GM23338 (cell line): ENCODE results near the gene ENTPD8. TPM values are rescaled to one million over a fixed set of nuclear protein-coding genes. Genes with fewer than 3 reads are reported as not detected.
"Not testable (repeated sequence)": the region's sequence is repeated elsewhere in the genome, so short reads cannot be mapped to it uniquely, and the experiment has no call there.

Experiments
- ATAC-seq: fragments of 200-7000 bp; cut with Tn5 transposase; 3 replicates; pipeline ENCODE4 v1.9.1; 2020
- DNase-seq: peaks from one replicate; pipeline ENCODE4 v3.0.0-alpha.2; 2015; ENCODE audit warnings: low spot score
- H2AFZ ChIP-seq: fragments of 200-600 bp; sonication (generic); 2 replicates; pipeline ENCODE4 v1.8.0; 2016; ENCODE audit warnings: antibody characterized with exemption, mild to moderate bottlenecking, moderate library complexity
- H3F3A ChIP-seq: fragments of 200-600 bp; sonication (generic); replicated peaks from 2 replicates; pipeline ENCODE4 v1.8.0; 2017; ENCODE audit warnings: antibody characterized with exemption, mixed run types, low read depth
- H3K27ac ChIP-seq: fragments of 200-600 bp; sonication (generic); 2 replicates; pipeline ENCODE4 v1.6.1; 2016; ENCODE audit warnings: low read depth
- H3K27me3 ChIP-seq: fragments of 200-600 bp; sonication (generic); 2 replicates; pipeline ENCODE4 v1.8.0; 2016; ENCODE audit warnings: mild to moderate bottlenecking, mixed run types, moderate library complexity; ENCODE audit not compliant: insufficient read depth
- H3K36me3 ChIP-seq: fragments of 200-600 bp; sonication (generic); 2 replicates; pipeline ENCODE4 v1.8.0; 2016; ENCODE audit warnings: mild to moderate bottlenecking; ENCODE audit not compliant: insufficient read depth
- H3K4me1 ChIP-seq: fragments of 200-600 bp; sonication (generic); 2 replicates; pipeline ENCODE4 v1.8.0; 2016; ENCODE audit warnings: mild to moderate bottlenecking, moderate library complexity; ENCODE audit not compliant: insufficient read depth
- H3K4me2 ChIP-seq: fragments of 200-600 bp; sonication (generic); 2 replicates; pipeline ENCODE4 v1.7.1; 2017; ENCODE audit warnings: mixed run types
- H3K4me3 ChIP-seq: fragments of 200-600 bp; sonication (generic); 2 replicates; pipeline ENCODE4 v1.6.1; 2016; ENCODE audit warnings: mixed run types
- H3K79me2 ChIP-seq: fragments of 200-600 bp; sonication (generic); replicated peaks from 2 replicates; pipeline ENCODE4 v1.8.0; 2017; ENCODE audit warnings: mild to moderate bottlenecking; ENCODE audit not compliant: insufficient read depth
- H3K9me2 ChIP-seq: fragments of 200-600 bp; sonication (generic); 2 replicates; pipeline ENCODE4 v1.8.0; 2017; ENCODE audit not compliant: insufficient read depth
- H4K20me1 ChIP-seq: fragments of 200-600 bp; sonication (generic); replicated peaks from 2 replicates; pipeline ENCODE4 v1.8.0; 2017; ENCODE audit warnings: mild to moderate bottlenecking; ENCODE audit not compliant: insufficient read depth
- H3K27ac Mint-ChIP-seq: 2 replicates; pipeline ENCODE4 v1.8.0; 2020; ENCODE audit warnings: inconsistent platforms, mild to moderate bottlenecking, moderate library complexity, mixed read lengths
- H3K27me3 Mint-ChIP-seq: 3 replicates; pipeline ENCODE4 v1.8.0; 2022; ENCODE audit warnings: low read depth, mild to moderate bottlenecking, moderate library complexity, mixed read lengths, inconsistent platforms; ENCODE audit not compliant: insufficient read depth, poor library complexity
- H3K36me3 Mint-ChIP-seq: 3 replicates; pipeline ENCODE4 v1.8.0; 2021; ENCODE audit warnings: low read depth, mild to moderate bottlenecking, inconsistent platforms, moderate library complexity, mixed read lengths
- H3K4me1 Mint-ChIP-seq: 3 replicates; pipeline ENCODE4 v1.8.0; 2020; ENCODE audit warnings: mild to moderate bottlenecking, inconsistent platforms, mixed read lengths
- H3K4me3 Mint-ChIP-seq: 3 replicates; pipeline ENCODE4 v1.8.0; 2021; ENCODE audit warnings: moderate library complexity, mild to moderate bottlenecking, inconsistent platforms, mixed read lengths
- H3K9me3 Mint-ChIP-seq: 3 replicates; pipeline ENCODE4 v1.8.0; 2020; ENCODE audit warnings: moderate library complexity, mild to moderate bottlenecking, inconsistent platforms, mixed read lengths
- ETS1 ChIP-seq: IDR thresholded peaks from 2 replicates; pipeline ENCODE4 v1.6.1; 2016; ENCODE audit warnings: antibody characterized with exemption
- ZNF331 ChIP-seq: fragments of 250-450 bp; sonication (Bioruptor Pico); IDR thresholded peaks from 2 replicates; pipeline ENCODE4 v1.5.0; 2020; ENCODE audit warnings: low read depth, mild to moderate bottlenecking, moderate library complexity
- polyA plus RNA-seq: library from polyadenylated mRNA; unstranded; fragments of >200 nt; fragmentation: Nextera tagmentation; extraction: Ambion mirVana; gene quantifications from 2 replicates; pipeline ENCODE4 v1.2.1, GENCODE V29; 2016
- total RNA-seq: library from RNA; depleted of rRNA; stranded (reverse); fragments of >200 nt; shearing (Covaris generic); gene quantifications from 2 replicates; pipeline ENCODE4 v1.2.3, GENCODE V29; 2014
- TF ChIP-seq, protein P1 (sequence below): fragments of 250-450 bp; sonication (Bioruptor Pico); IDR thresholded peaks from 2 replicates; pipeline ENCODE4 v1.5.0; 2020; ENCODE audit warnings: mild to moderate bottlenecking, moderate library complexity

The ENTPD8 gene
- total and polyA plus RNA-seq, 2 experiments from 2014 or later: 0.42 to 0.89 TPM

GRCh38 chr9:137452006-137452760 is 11.0 kb upstream of the ENTPD8 start (continued):
- no peak for TF ChIP-seq ZNF331 (CRISPR knock-in tag)
- TF ChIP-seq ETS1: no peak
- TF ChIP-seq, protein P1, sequence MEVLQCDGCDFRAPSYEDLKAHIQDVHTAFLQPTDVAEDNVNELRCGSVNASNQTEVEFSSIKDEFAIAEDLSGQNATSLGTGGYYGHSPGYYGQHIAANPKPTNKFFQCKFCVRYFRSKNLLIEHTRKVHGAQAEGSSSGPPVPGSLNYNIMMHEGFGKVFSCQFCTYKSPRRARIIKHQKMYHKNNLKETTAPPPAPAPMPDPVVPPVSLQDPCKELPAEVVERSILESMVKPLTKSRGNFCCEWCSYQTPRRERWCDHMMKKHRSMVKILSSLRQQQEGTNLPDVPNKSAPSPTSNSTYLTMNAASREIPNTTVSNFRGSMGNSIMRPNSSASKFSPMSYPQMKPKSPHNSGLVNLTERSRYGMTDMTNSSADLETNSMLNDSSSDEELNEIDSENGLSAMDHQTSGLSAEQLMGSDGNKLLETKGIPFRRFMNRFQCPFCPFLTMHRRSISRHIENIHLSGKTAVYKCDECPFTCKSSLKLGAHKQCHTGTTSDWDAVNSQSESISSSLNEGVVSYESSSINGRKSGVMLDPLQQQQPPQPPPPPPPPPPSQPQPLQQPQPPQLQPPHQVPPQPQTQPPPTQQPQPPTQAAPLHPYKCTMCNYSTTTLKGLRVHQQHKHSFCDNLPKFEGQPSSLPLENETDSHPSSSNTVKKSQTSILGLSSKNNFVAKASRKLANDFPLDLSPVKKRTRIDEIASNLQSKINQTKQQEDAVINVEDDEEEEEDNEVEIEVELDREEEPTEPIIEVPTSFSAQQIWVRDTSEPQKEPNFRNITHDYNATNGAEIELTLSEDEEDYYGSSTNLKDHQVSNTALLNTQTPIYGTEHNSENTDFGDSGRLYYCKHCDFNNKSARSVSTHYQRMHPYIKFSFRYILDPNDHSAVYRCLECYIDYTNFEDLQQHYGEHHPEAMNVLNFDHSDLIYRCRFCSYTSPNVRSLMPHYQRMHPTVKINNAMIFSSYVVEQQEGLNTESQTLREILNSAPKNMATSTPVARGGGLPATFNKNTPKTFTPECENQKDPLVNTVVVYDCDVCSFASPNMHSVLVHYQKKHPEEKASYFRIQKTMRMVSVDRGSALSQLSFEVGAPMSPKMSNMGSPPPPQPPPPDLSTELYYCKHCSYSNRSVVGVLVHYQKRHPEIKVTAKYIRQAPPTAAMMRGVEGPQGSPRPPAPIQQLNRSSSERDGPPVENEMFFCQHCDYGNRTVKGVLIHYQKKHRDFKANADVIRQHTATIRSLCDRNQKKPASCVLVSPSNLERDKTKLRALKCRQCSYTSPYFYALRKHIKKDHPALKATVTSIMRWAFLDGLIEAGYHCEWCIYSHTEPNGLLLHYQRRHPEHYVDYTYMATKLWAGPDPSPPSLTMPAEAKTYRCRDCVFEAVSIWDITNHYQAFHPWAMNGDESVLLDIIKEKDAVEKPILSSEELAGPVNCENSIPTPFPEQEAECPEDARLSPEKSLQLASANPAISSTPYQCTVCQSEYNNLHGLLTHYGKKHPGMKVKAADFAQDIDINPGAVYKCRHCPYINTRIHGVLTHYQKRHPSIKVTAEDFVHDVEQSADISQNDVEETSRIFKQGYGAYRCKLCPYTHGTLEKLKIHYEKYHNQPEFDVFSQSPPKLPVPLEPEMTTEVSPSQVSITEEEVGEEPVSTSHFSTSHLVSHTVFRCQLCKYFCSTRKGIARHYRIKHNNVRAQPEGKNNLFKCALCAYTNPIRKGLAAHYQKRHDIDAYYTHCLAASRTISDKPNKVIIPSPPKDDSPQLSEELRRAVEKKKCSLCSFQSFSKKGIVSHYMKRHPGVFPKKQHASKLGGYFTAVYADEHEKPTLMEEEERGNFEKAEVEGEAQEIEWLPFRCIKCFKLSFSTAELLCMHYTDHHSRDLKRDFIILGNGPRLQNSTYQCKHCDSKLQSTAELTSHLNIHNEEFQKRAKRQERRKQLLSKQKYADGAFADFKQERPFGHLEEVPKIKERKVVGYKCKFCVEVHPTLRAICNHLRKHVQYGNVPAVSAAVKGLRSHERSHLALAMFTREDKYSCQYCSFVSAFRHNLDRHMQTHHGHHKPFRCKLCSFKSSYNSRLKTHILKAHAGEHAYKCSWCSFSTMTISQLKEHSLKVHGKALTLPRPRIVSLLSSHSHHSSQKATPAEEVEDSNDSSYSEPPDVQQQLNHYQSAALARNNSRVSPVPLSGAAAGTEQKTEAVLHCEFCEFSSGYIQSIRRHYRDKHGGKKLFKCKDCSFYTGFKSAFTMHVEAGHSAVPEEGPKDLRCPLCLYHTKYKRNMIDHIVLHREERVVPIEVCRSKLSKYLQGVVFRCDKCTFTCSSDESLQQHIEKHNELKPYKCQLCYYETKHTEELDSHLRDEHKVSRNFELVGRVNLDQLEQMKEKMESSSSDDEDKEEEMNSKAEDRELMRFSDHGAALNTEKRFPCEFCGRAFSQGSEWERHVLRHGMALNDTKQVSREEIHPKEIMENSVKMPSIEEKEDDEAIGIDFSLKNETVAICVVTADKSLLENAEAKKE (CRISPR knock-in tag): no peak

DNA sequence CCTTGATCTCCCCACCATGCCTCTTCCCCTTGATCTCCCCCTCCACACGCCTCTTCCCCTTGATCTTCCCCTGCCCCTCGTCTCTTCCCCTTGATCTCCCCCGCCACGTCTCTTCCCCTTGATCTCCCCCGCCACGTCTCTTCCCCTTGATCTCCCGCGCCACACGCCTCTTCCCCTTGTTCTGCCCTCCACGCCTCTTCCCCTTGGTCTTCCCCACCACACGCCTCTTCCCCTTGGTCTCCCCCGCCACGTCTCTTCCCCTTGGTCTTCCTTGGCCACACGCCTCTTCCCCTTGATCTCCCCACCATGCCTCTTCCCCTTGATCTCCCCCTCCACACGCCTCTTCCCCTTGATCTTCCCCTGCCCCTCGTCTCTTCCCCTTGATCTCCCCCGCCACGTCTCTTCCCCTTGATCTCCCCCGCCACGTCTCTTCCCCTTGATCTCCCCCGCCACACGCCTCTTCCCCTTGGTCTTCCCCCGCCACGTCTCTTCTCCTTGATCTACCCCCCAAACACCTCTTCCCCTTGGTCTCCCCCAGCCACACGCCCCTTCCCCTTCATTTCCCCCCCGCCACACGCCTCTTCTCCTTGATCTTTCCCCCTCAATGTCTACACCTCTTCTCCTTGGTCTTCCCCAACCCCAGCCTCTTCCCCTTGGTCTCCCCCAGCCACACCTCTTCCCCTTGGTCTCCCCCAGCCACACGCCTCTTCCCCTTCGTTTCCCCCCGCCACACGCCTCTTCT is 10.3 kb upstream of the ENTPD8 start:
- ATAC-seq, H3K4me2 ChIP-seq, H3K9me2 ChIP-seq, H3K27me3 ChIP-seq, H3K4me1 Mint-ChIP-seq, H3K4me1 ChIP-seq, H3K27me3 Mint-ChIP-seq, H3K4me3 Mint-ChIP-seq, H3K9me3 Mint-ChIP-seq, H3K4me3 ChIP-seq, H2AFZ ChIP-seq, H3F3A ChIP-seq, H3K27ac Mint-ChIP-seq, H3K36me3 ChIP-seq, H3K79me2 ChIP-seq, H4K20me1 ChIP-seq, H3K27ac ChIP-seq, H3K36me3 Mint-ChIP-seq, DNase-seq: not testable (repeated sequence)

DNA sequence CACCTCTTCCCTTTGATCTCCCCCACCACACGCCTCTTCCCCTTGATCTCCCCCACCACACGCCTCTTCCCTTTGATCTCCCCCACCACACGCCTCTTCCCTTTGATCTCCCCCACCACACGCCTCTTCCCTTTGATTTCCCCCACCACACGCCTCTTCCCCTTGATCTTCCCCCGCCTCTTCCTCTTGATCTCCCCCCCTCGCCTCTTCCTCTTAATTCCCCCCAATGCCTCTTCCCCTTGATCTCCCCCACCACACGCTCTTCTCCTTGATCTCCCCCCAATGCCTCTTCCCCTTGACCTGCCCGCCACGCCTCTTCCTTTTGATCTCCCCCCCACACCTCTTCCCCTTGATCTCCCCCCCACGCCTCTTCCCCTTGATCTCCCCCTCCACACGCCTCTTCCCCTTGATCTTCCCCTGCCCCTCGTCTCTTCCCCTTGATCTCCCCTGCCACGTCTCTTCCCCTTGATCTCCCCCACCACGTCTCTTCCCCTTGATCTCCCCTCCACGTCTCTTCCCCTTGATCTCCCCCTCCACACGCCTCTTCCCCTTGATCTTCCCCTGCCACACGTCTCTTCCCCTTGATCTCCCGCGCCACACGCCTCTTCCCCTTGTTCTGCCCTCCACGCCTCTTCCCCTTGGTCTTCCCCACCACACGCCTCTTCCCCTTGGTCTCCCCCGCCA is 9.5 kb upstream of the ENTPD8 start:
- H3K27me3 ChIP-seq, H3K4me1 ChIP-seq, ATAC-seq, H3K4me2 ChIP-seq, H3K79me2 ChIP-seq, H3K4me3 ChIP-seq, H3K4me1 Mint-ChIP-seq, H3K9me2 ChIP-seq, H3K9me3 Mint-ChIP-seq, H3K36me3 ChIP-seq, H3K27me3 Mint-ChIP-seq, H4K20me1 ChIP-seq, DNase-seq, H3K27ac ChIP-seq, H3K4me3 Mint-ChIP-seq, H3F3A ChIP-seq, H3K27ac Mint-ChIP-seq, H2AFZ ChIP-seq, H3K36me3 Mint-ChIP-seq: not testable (repeated sequence)
